ENCODE results near the gene TSGA10.
"Not testable (repeated sequence)": the region's sequence is repeated elsewhere in the genome, so short reads cannot be mapped to it uniquely, and the experiment has no call there.

TSGA10 gene

GRCh38 chr2:99072551-99072950, 82.2 kb downstream of the TSGA10 start:
- no peak for DNase-seq

GRCh38 chr2:99067871-99068625, 86.7 kb downstream of the TSGA10 start:
- no peak for DNase-seq

- no peak for DNase-seq
Measured at GRCh38 chr2:99066075-99066958, 88.4 kb downstream of the TSGA10 start.

- DNase-seq: not testable (repeated sequence)
Measured at GRCh38 chr2:99049187-99049586, 105.6 kb downstream of the TSGA10 start.

GRCh38 chr2:99040736-99041300, 113.9 kb downstream of the TSGA10 start:
- DNase-seq: not testable (repeated sequence)

GRCh38 chr2:99035920-99036319, 118.8 kb downstream of the TSGA10 start:
- DNase-seq: no peak

- no peak for DNase-seq
Measured at GRCh38 chr2:99032786-99033185, 122.0 kb downstream of the TSGA10 start.

- no peak for DNase-seq
Measured at GRCh38 chr2:99032001-99032400, 122.7 kb downstream of the TSGA10 start.

- no peak for DNase-seq
Measured at GRCh38 chr2:99031481-99031880, 123.3 kb downstream of the TSGA10 start.

- DNase-seq: no peak
Measured at GRCh38 chr2:99028558-99028957, 126.2 kb downstream of the TSGA10 start.

- DNase-seq: no peak
Measured at GRCh38 chr2:99027856-99028255, 126.9 kb downstream of the TSGA10 start.

- DNase-seq: no peak
Measured at GRCh38 chr2:99000708-99001107, 154.0 kb downstream of the TSGA10 start.

GRCh38 chr2:98988695-98989094, 166.0 kb downstream of the TSGA10 start:
- not testable (repeated sequence) for DNase-seq

GRCh38 chr2:98985905-98986666, 168.7 kb downstream of the TSGA10 start:
- DNase-seq: no peak

- DNase-seq: no peak
Measured at GRCh38 chr2:98975611-98976010, 179.1 kb downstream of the TSGA10 start.

- no peak for DNase-seq
Measured at GRCh38 chr2:98972582-98973167, 182.1 kb downstream of the TSGA10 start.

GRCh38 chr2:98959810-98960507, 194.8 kb downstream of the TSGA10 start:
- no peak for DNase-seq

GRCh38 chr2:98952966-98953365, 201.8 kb downstream of the TSGA10 start:
- no peak for DNase-seq

- no peak for DNase-seq
Measured at GRCh38 chr2:98948956-98949739, 205.6 kb downstream of the TSGA10 start.

GRCh38 chr2:98947554-98947953, 207.2 kb downstream of the TSGA10 start:
- no peak for DNase-seq
